Karpas-422 (cell line): ENCODE results near the gene OR2M2. TPM values are rescaled to one million over a fixed set of nuclear protein-coding genes. Genes with fewer than 3 reads are reported as not detected.

Source experiments
- DNase-seq: peaks from one replicate; pipeline ENCODE4 v3.0.0-alpha.2; 2015
- H2AFZ ChIP-seq: fragments of 200-600 bp; sonication (generic); 2 replicates; pipeline ENCODE4 v1.6.1; 2014; ENCODE audit warnings: antibody characterized with exemption, low read length, mixed read lengths
- H3K27ac ChIP-seq: fragments of 200-600 bp; sonication (generic); 2 replicates; pipeline ENCODE4 v1.5.1; 2014; ENCODE audit warnings: mild to moderate bottlenecking, low read length, moderate library complexity
- H3K27me3 ChIP-seq: fragments of 200-600 bp; sonication (generic); 2 replicates; pipeline ENCODE4 v1.6.1; 2014; ENCODE audit warnings: low read length, mixed read lengths
- H3K36me3 ChIP-seq: fragments of 200-600 bp; sonication (generic); 2 replicates; pipeline ENCODE4 v1.6.1; 2014; ENCODE audit warnings: low read length, mixed read lengths; ENCODE audit not compliant: insufficient read depth
- H3K4me1 ChIP-seq: fragments of 200-600 bp; sonication (generic); 2 replicates; pipeline ENCODE4 v1.6.1; 2014; ENCODE audit warnings: mild to moderate bottlenecking, low read length, mixed read lengths
- H3K4me2 ChIP-seq: fragments of 200-600 bp; sonication (generic); 2 replicates; pipeline ENCODE4 v1.6.1; 2014; ENCODE audit warnings: low read length, low read depth, mild to moderate bottlenecking; ENCODE audit not compliant: poor library complexity, severe bottlenecking
- H3K4me3 ChIP-seq: fragments of 200-600 bp; sonication (generic); 2 replicates; pipeline ENCODE4 v1.5.1; 2014; ENCODE audit warnings: mild to moderate bottlenecking, antibody characterized with exemption, low read length, mixed read lengths
- H3K79me2 ChIP-seq: fragments of 200-600 bp; sonication (generic); 2 replicates; pipeline ENCODE4 v1.6.1; 2014; ENCODE audit warnings: mild to moderate bottlenecking, low read length, mixed read lengths
- H3K9ac ChIP-seq: fragments of 200-600 bp; sonication (generic); 2 replicates; pipeline ENCODE4 v1.6.0; 2014; ENCODE audit warnings: low read length
- H3K9me2 ChIP-seq: fragments of 200-600 bp; sonication (generic), shearing (Covaris generic); replicated peaks from 2 replicates; pipeline ENCODE4 v1.6.0; 2014; ENCODE audit warnings: mild to moderate bottlenecking, low read length, moderate library complexity; ENCODE audit not compliant: insufficient read depth
- H3K9me3 ChIP-seq: fragments of 300-700, 200-600 bp; sonication (generic); 2 replicates; pipeline ENCODE4 v1.6.1; 2014; ENCODE audit warnings: low read length, mixed read lengths
- H4K20me1 ChIP-seq: fragments of 200-600 bp; sonication (generic); 2 replicates; pipeline ENCODE4 v1.6.1; 2014; ENCODE audit warnings: mild to moderate bottlenecking, antibody characterized with exemption, low read length, low read depth; ENCODE audit not compliant: insufficient read depth
- total RNA-seq: library from RNA; depleted of rRNA; stranded (reverse); fragments of >200 nt; shearing (Covaris generic); gene quantifications from 2 replicates; pipeline ENCODE4 v1.2.3, GENCODE V29; 2014; ENCODE audit warnings: low replicate concordance

The OR2M2 gene
- total RNA-seq, 1 experiment from 2014 or later: not detected

- Histone ChIP-seq H3K36me3 (no peaks in the 10 kb centered on the region), H3K27me3 (no peaks in the 10 kb centered on the region), H3K9ac (no peak overlapping the region), H4K20me1 (no peaks in the 10 kb centered on the region), H3K9me2 (no peaks in the 10 kb centered on the region), H3K9me3 (no peaks in the 10 kb centered on the region; the same call in 1 of the 2 replicates), H3K27ac (no peak overlapping the region), H2AFZ (no peak overlapping the region), H3K79me2 (no peaks in the 10 kb centered on the region), H3K4me3 (no peak overlapping the region), H3K4me1 (no peaks in the 10 kb centered on the region), H3K4me2 (no peak overlapping the region)
- no peak for DNase-seq
Observed at GRCh38 chr1:248158758-248159157, 15.9 kb upstream of the OR2M2 start.

- H3K4me1 ChIP-seq: no peaks in the 10 kb centered on the region
Observed at GRCh38 chr1:248164031-248164430, 10.6 kb upstream of the OR2M2 start.

GRCh38 chr1:248165186-248165585, 9.4 kb upstream of the OR2M2 start:
- H3K79me2 ChIP-seq: no peaks in the 10 kb centered on the region
- H3K9ac ChIP-seq: no peak overlapping the region
- H2AFZ ChIP-seq: no peak overlapping the region
- H3K9me2 ChIP-seq: no peaks in the 10 kb centered on the region
- H3K36me3 ChIP-seq: no peaks in the 10 kb centered on the region
- no peak overlapping the region for H3K4me3 ChIP-seq
- H3K9me3 ChIP-seq: no peaks in the 10 kb centered on the region; the same call in 1 of the 2 replicates
- no peaks in the 10 kb centered on the region for H3K27me3 ChIP-seq
- no peaks in the 10 kb centered on the region for H3K4me1 ChIP-seq
- no peaks in the 10 kb centered on the region for H4K20me1 ChIP-seq
- H3K27ac ChIP-seq: no peak overlapping the region
- DNase-seq: no peak
- H3K4me2 ChIP-seq: no peak overlapping the region

More at GRCh38 chr1:248164031-248164430, 10.6 kb upstream of the OR2M2 start:
- no peaks in the 10 kb centered on the region for H3K79me2 ChIP-seq
- no peak overlapping the region for H3K4me2 ChIP-seq
- H4K20me1 ChIP-seq: no peaks in the 10 kb centered on the region
- no peak overlapping the region for H3K27ac ChIP-seq
- DNase-seq: no peak
- H2AFZ ChIP-seq: no peak overlapping the region
- H3K27me3 ChIP-seq: no peaks in the 10 kb centered on the region
- no peaks in the 10 kb centered on the region; the same call in 1 of the 2 replicates for H3K9me3 ChIP-seq
- no peaks in the 10 kb centered on the region for H3K36me3 ChIP-seq
- H3K9ac ChIP-seq: no peak overlapping the region
- no peak overlapping the region for H3K4me3 ChIP-seq
- no peaks in the 10 kb centered on the region for H3K9me2 ChIP-seq

- H3K27me3 ChIP-seq: no peaks in the 10 kb centered on the region
- no peaks in the 10 kb centered on the region for H3K36me3 ChIP-seq
- H3K79me2 ChIP-seq: no peaks in the 10 kb centered on the region
- H2AFZ ChIP-seq: no peak overlapping the region
- DNase-seq: no peak
- H3K9me3 ChIP-seq: no peaks in the 10 kb centered on the region
- no peaks in the 10 kb centered on the region for H3K4me1 ChIP-seq
- no peak overlapping the region for H3K9ac ChIP-seq
- H4K20me1 ChIP-seq: no peaks in the 10 kb centered on the region
- no peak overlapping the region for H3K4me3 ChIP-seq
- H3K4me2 ChIP-seq: no peak overlapping the region
- no peaks in the 10 kb centered on the region for H3K9me2 ChIP-seq
- H3K27ac ChIP-seq: no peak overlapping the region
Observed at GRCh38 chr1:248183996-248184395, 9.4 kb downstream of the OR2M2 start.

DNA sequence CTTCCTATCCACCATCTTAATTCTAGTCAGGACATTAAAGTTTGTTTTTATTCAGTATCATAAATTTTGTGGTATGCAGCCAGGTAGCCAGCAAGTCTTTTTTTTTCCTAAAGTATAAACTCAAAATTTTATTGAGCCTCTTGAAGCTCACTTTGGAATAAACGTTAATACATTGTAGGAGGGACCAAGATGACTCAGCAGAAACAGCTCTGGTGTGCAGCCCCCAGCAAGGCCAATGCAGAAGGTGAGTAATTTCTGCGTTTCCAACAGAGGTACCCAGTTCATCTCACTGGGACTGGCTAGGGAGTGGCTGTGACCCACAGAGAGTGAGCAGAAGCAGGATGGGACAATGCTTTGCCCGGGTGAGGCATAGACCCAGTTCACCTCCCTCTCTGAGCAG, 12.7 kb downstream of the OR2M2 start:
- no peak for DNase-seq
- Histone ChIP-seq H3K79me2 (no peaks in the 10 kb centered on the region), H3K9ac (no peak overlapping the region), H3K4me1 (no peaks in the 10 kb centered on the region), H3K36me3 (no peaks in the 10 kb centered on the region), H4K20me1 (no peaks in the 10 kb centered on the region), H2AFZ (no peak overlapping the region), H3K27me3 (no peaks in the 10 kb centered on the region), H3K9me2 (no peaks in the 10 kb centered on the region), H3K4me2 (no peak overlapping the region), H3K27ac (no peak overlapping the region), H3K9me3 (no peaks in the 10 kb centered on the region), H3K4me3 (no peak overlapping the region)

GRCh38 chr1:248189026-248189425, 14.4 kb downstream of the OR2M2 start:
- Histone ChIP-seq H3K36me3 (no peaks in the 10 kb centered on the region), H2AFZ (no peak overlapping the region), H3K79me2 (no peaks in the 10 kb centered on the region), H3K9ac (no peak overlapping the region), H3K4me3 (no peak overlapping the region), H3K27ac (no peak overlapping the region), H4K20me1 (no peaks in the 10 kb centered on the region), H3K9me3 (no peaks in the 10 kb centered on the region), H3K27me3 (no peaks in the 10 kb centered on the region), H3K9me2 (no peaks in the 10 kb centered on the region), H3K4me2 (no peak overlapping the region), H3K4me1 (no peaks in the 10 kb centered on the region)
- DNase-seq: no peak

- Histone ChIP-seq H3K4me3 (no peak overlapping the region), H4K20me1 (no peaks in the 10 kb centered on the region), H2AFZ (no peak overlapping the region), H3K36me3 (no peaks in the 10 kb centered on the region), H3K9me2 (no peaks in the 10 kb centered on the region), H3K9me3 (no peaks in the 10 kb centered on the region), H3K27ac (no peak overlapping the region), H3K27me3 (no peaks in the 10 kb centered on the region), H3K9ac (no peak overlapping the region), H3K4me1 (no peaks in the 10 kb centered on the region), H3K79me2 (no peaks in the 10 kb centered on the region), H3K4me2 (no peak overlapping the region)
- no peak for DNase-seq
Observed at GRCh38 chr1:248194117-248194516, 19.5 kb downstream of the OR2M2 start.

- Histone ChIP-seq H3K27ac (no peak within 1 kb of the TSS), H3K4me2 (no peak within 1 kb of the TSS), H4K20me1 (no peaks in the 10 kb centered on the region), H3K4me1 (no peaks in the 10 kb centered on the region), H2AFZ (no peak within 1 kb of the TSS), H3K9me2 (no peaks in the 10 kb centered on the region), H3K36me3 (no peaks in the 10 kb centered on the region), H3K79me2 (no peaks in the 10 kb centered on the region), H3K27me3 (no peaks in the 10 kb centered on the region), H3K9me3 (no peaks in the 10 kb centered on the region), H3K4me3 (no peak within 1 kb of the TSS), H3K9ac (no peak within 1 kb of the TSS)
- DNase-seq: no peak
Observed at GRCh38 chr1:248196965-248197364, 22.3 kb downstream of the OR2M2 start, which contains the start of gene OR2M3. Gene OR2M3 (plus strand): TSS chr1:248197265. CDS start chr1:248203068, 5,803 bp downstream.

GRCh38 chr1:248215880-248216279, 41.3 kb downstream of the OR2M2 start:
- H3K9ac ChIP-seq: no peak overlapping the region
- H3K9me2 ChIP-seq: no peaks in the 10 kb centered on the region
- H3K4me2 ChIP-seq: no peak overlapping the region
- no peak overlapping the region for H3K27ac ChIP-seq
- no peak overlapping the region for H2AFZ ChIP-seq
- no peaks in the 10 kb centered on the region for H3K9me3 ChIP-seq
- H3K27me3 ChIP-seq: no peaks in the 10 kb centered on the region
- H3K4me3 ChIP-seq: no peak overlapping the region
- no peak for DNase-seq
- no peaks in the 10 kb centered on the region for H3K4me1 ChIP-seq
- H4K20me1 ChIP-seq: no peaks in the 10 kb centered on the region
- H3K36me3 ChIP-seq: no peaks in the 10 kb centered on the region
- H3K79me2 ChIP-seq: no peaks in the 10 kb centered on the region
